OCI-LY1 (cell line): Measurements from ENCODE around the gene ARPIN.

Experiments
- H2AFZ ChIP-seq: fragments of 200-600 bp; sonication (generic), shearing (Covaris generic); 2 replicates; pipeline ENCODE4 v1.6.0; 2014; ENCODE audit warnings: antibody characterized with exemption, mild to moderate bottlenecking, low read length
- H3F3A ChIP-seq: fragments of 200-600 bp; sonication (generic), shearing (Covaris generic); 2 replicates; pipeline ENCODE4 v1.6.0; 2014; ENCODE audit warnings: mild to moderate bottlenecking, antibody characterized with exemption, low read length, moderate library complexity; ENCODE audit not compliant: insufficient read depth
- H3K27ac ChIP-seq: fragments of 200-600 bp; sonication (generic); 2 replicates; pipeline ENCODE4 v1.5.1; 2014; ENCODE audit warnings: low read length, mixed run types, mild to moderate bottlenecking, low read depth; ENCODE audit not compliant: poor library complexity, severe bottlenecking
- H3K27me3 ChIP-seq: fragments of 200-600 bp; sonication (generic); 2 replicates; pipeline ENCODE4 v1.6.0; 2014; ENCODE audit warnings: antibody characterized with exemption, mild to moderate bottlenecking, low read length, moderate library complexity; ENCODE audit not compliant: insufficient read depth
- H3K36me3 ChIP-seq: fragments of 200-600 bp; sonication (generic); 2 replicates; pipeline ENCODE4 v1.6.1; 2014; ENCODE audit warnings: mild to moderate bottlenecking, antibody characterized with exemption, low read length, moderate library complexity, mixed read lengths; ENCODE audit not compliant: insufficient read depth
- H3K4me1 ChIP-seq: fragments of 200-600 bp; sonication (generic); 2 replicates; pipeline ENCODE4 v1.5.1; 2014; ENCODE audit warnings: mild to moderate bottlenecking, low read length, moderate library complexity; ENCODE audit not compliant: insufficient read depth, severe bottlenecking
- H3K4me2 ChIP-seq: fragments of 200-600 bp; sonication (generic), shearing (Covaris generic); 2 replicates; pipeline ENCODE4 v1.6.1; 2014; ENCODE audit warnings: low read length
- H3K4me3 ChIP-seq: fragments of 200-600 bp; sonication (generic); 2 replicates; pipeline ENCODE4 v1.5.1; 2014; ENCODE audit warnings: low read length, low read depth, mild to moderate bottlenecking, mixed read lengths; ENCODE audit not compliant: poor library complexity, severe bottlenecking
- H3K79me2 ChIP-seq: fragments of 200-600 bp; shearing (Covaris generic); 2 replicates; pipeline ENCODE4 v1.6.1; 2016; ENCODE audit warnings: mixed run types, low read length, mixed read lengths; ENCODE audit not compliant: insufficient read depth
- H3K9ac ChIP-seq: fragments of 200-600 bp; sonication (generic), shearing (Covaris generic); 2 replicates; pipeline ENCODE4 v1.6.1; 2014; ENCODE audit warnings: mild to moderate bottlenecking, low read length, mixed read lengths
- H3K9me2 ChIP-seq: fragments of 200-600 bp; sonication (generic), shearing (Covaris generic); 2 replicates; pipeline ENCODE4 v1.6.1; 2014; ENCODE audit warnings: low read depth, mild to moderate bottlenecking, low read length, mixed read lengths
- H3K9me3 ChIP-seq: fragments of 200-600 bp; shearing (Covaris generic); 2 replicates; pipeline ENCODE4 v1.6.1; 2014; ENCODE audit warnings: low read length, mixed read lengths
- H4K20me1 ChIP-seq: fragments of 200-600 bp; sonication (generic), shearing (Covaris generic); 2 replicates; pipeline ENCODE4 v1.6.0; 2016; ENCODE audit warnings: mild to moderate bottlenecking, low read length; ENCODE audit not compliant: insufficient read depth
- EZH2 ChIP-seq: fragments of 200-600 bp; sonication (generic), shearing (Covaris generic); IDR thresholded peaks from 2 replicates; pipeline ENCODE4 v1.8.0; 2017; ENCODE audit warnings: borderline replicate concordance, mixed run types, mild to moderate bottlenecking, antibody characterized with exemption, low read length, moderate library complexity, mixed read lengths
- TF ChIP-seq, protein P1 (sequence below): fragments of 200-600 bp; sonication (generic), shearing (Covaris generic); IDR thresholded peaks from 2 replicates; pipeline ENCODE4 v1.5.1; 2017; ENCODE audit warnings: mild to moderate bottlenecking, antibody characterized with exemption, low read length, moderate library complexity, mixed read lengths

Gene ARPIN

GRCh38 chr15:89880727-89881126 lies 32.0 kb downstream of the ARPIN start:
- Histone ChIP-seq H3K27ac (no peak overlapping the region), H3K36me3 (peaks cover 30% of the 10 kb centered on the region), H3K79me2 (no peaks in the 10 kb centered on the region), H2AFZ (no peak overlapping the region), H3K4me1 (no peaks in the 10 kb centered on the region), H3K4me3 (no peak overlapping the region), H3K4me2 (no peak overlapping the region), H3K27me3 (no peaks in the 10 kb centered on the region), H3K9me3 (no peaks in the 10 kb centered on the region), H3K9ac (no peak overlapping the region), H3K9me2 (no peaks in the 10 kb centered on the region), H3F3A (no peaks in the 10 kb centered on the region), H4K20me1 (no peaks in the 10 kb centered on the region)
- TF ChIP-seq EZH2, result no peak
- TF ChIP-seq, protein P1, sequence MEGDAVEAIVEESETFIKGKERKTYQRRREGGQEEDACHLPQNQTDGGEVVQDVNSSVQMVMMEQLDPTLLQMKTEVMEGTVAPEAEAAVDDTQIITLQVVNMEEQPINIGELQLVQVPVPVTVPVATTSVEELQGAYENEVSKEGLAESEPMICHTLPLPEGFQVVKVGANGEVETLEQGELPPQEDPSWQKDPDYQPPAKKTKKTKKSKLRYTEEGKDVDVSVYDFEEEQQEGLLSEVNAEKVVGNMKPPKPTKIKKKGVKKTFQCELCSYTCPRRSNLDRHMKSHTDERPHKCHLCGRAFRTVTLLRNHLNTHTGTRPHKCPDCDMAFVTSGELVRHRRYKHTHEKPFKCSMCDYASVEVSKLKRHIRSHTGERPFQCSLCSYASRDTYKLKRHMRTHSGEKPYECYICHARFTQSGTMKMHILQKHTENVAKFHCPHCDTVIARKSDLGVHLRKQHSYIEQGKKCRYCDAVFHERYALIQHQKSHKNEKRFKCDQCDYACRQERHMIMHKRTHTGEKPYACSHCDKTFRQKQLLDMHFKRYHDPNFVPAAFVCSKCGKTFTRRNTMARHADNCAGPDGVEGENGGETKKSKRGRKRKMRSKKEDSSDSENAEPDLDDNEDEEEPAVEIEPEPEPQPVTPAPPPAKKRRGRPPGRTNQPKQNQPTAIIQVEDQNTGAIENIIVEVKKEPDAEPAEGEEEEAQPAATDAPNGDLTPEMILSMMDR, result no peak

DNA sequence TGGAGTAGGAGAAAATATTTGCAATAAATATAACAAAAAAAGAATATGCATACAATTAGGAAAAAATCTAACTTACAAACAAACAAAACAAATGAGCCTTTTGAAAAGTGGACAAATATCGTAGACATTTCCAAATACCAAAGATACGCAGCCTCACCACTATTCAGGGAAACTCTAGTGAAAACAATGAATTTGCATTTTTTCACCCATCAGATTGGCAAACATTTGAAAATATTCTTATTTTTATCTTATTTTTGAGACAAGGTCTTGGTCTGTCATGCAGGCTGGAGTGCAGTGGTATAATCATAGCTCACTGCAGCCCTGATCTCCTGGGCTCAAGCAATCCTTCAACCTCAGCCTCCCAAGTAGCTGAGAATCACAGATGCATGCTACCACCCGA lies 34.4 kb downstream of the ARPIN start:
- no peaks in the 10 kb centered on the region for H3K27me3 ChIP-seq
- TF ChIP-seq EZH2, result no peak
- TF ChIP-seq, protein P1, result no peak

GRCh38 chr15:89877083-89877425 lies 35.7 kb downstream of the ARPIN start:
- H3K27me3 ChIP-seq, result no peaks in the 10 kb centered on the region
- no peaks in the 10 kb centered on the region for H3K79me2 ChIP-seq
- H3K9ac ChIP-seq, result no peak overlapping the region
- no peak overlapping the region for H2AFZ ChIP-seq
- no peaks in the 10 kb centered on the region for H3K9me3 ChIP-seq
- no peaks in the 10 kb centered on the region for H4K20me1 ChIP-seq
- H3K4me3 ChIP-seq, result no peak overlapping the region
- H3K4me2 ChIP-seq, result no peak overlapping the region
- TF ChIP-seq EZH2, result no peak
- TF ChIP-seq, protein P1, result no peak
- no peaks in the 10 kb centered on the region; the same call in 1 of the 2 replicates for H3K36me3 ChIP-seq
- no peaks in the 10 kb centered on the region for H3F3A ChIP-seq
- H3K4me1 ChIP-seq, result no peaks in the 10 kb centered on the region
- H3K27ac ChIP-seq, result no peak overlapping the region
- no peaks in the 10 kb centered on the region for H3K9me2 ChIP-seq

More for the DNA sequence above, 34.4 kb downstream of the ARPIN start:
- Histone ChIP-seq H3K27ac (no peak overlapping the region), H3K9me2 (no peaks in the 10 kb centered on the region), H3K9ac (no peak overlapping the region), H3K9me3 (no peaks in the 10 kb centered on the region), H4K20me1 (no peaks in the 10 kb centered on the region), H3F3A (no peaks in the 10 kb centered on the region), H3K4me3 (no peak overlapping the region), H2AFZ (no peak overlapping the region), H3K4me2 (no peak overlapping the region), H3K79me2 (no peaks in the 10 kb centered on the region), H3K36me3 (peaks cover 8% of the 10 kb centered on the region; the same call in 1 of the 2 replicates), H3K4me1 (no peaks in the 10 kb centered on the region)
